Measurements from ENCODE around the gene DENND6B.

DNA sequence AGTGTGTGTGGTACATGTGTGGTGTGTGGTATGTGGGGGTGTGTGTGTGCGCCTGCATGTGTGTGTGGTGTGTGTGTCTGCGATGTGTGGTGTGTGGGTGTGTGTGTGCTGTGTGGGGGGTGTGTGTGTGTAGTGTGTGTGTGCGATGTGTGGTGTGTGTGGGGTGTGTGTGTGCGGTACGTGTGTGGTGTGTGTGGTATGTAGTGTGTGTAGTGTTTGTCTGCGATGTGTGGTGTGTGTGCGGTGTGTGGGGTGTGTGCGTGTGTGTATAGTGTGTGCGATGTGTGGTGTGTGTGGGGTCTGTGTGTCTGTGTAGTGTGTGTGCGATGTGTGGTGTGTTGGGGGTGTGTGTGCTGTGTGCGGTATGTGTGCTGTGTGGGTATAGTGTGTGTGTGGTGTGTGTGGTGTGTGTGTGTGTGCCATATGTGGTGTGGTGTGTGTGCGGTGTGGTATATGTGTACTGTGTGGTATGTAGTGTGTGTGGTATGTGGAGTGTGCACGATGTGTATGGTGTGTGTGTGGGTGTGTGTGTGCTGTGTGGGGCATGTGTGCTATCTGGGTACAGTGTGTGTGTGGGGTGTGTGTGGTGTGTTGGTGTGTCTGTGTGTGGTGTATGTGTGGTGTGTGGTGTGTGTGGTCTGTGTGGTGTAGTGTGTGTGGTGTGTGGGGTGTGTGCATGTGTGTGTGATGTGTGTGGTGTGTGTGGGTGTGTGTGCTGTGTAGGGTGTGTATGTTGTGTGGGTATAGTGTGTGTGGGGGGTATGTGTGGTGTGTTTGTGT, 10.6 kb upstream of the DENND6B start:
- TF ChIP-seq, protein P1, sequence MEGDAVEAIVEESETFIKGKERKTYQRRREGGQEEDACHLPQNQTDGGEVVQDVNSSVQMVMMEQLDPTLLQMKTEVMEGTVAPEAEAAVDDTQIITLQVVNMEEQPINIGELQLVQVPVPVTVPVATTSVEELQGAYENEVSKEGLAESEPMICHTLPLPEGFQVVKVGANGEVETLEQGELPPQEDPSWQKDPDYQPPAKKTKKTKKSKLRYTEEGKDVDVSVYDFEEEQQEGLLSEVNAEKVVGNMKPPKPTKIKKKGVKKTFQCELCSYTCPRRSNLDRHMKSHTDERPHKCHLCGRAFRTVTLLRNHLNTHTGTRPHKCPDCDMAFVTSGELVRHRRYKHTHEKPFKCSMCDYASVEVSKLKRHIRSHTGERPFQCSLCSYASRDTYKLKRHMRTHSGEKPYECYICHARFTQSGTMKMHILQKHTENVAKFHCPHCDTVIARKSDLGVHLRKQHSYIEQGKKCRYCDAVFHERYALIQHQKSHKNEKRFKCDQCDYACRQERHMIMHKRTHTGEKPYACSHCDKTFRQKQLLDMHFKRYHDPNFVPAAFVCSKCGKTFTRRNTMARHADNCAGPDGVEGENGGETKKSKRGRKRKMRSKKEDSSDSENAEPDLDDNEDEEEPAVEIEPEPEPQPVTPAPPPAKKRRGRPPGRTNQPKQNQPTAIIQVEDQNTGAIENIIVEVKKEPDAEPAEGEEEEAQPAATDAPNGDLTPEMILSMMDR (IDR thresholded peaks at IDR 0.05): no peak
- TF ChIP-seq POLR2A (IDR thresholded peaks at IDR 0.05): no peak
